ENCODE measurements around the gene C5orf15. TPM values are rescaled to one million over a fixed set of nuclear protein-coding genes. Genes with fewer than 3 reads are reported as not detected.
A peak's percentile ranks its signal among the peaks of the same experiment; 100 is the strongest.

Gene C5orf15
- total and polyA plus RNA-seq, 2 experiments from 2014 or later, result 37.7 to 61.4 TPM

GRCh38 chr5:133910571-133910970 is 57.9 kb downstream of the C5orf15 start:
- ATAC-seq, result peak; percentile 82

More at GRCh38 chr5:133910571-133910970, 57.9 kb downstream of the C5orf15 start:
- Histone ChIP-seq H3K79me2 (replicated peaks; ENCODE audit: insufficient read depth) (no peaks in the 10 kb centered on the region), H3K27me3 (ENCODE audit: insufficient read depth) (no peaks in the 10 kb centered on the region), H3K36me3 (ENCODE audit: insufficient read depth) (no peaks in the 10 kb centered on the region), H3K4me3 (no peak overlapping the region), H4K20me1 (replicated peaks; ENCODE audit: insufficient read depth) (no peaks in the 10 kb centered on the region), H3K4me2 (no peak overlapping the region), H3K9me2 (ENCODE audit: insufficient read depth) (no peaks in the 10 kb centered on the region; the same call in 1 of the 2 replicates), H3K4me1 (ENCODE audit: insufficient read depth) (no peaks in the 10 kb centered on the region), H3F3A (replicated peaks; ENCODE audit: low read depth) (no peaks in the 10 kb centered on the region), H3K27ac (ENCODE audit: low read depth) (no peak overlapping the region), H2AFZ (no peak overlapping the region)
- peak; percentile 40 for DNase-seq (ENCODE audit: low spot score)
- Mint-ChIP-seq H3K4me3 (no peak overlapping the region), H3K9me3 (no peaks in the 10 kb centered on the region), H3K36me3 (ENCODE audit: low read depth) (no peaks in the 10 kb centered on the region), H3K27ac (no peak overlapping the region), H3K4me1 (no peaks in the 10 kb centered on the region), H3K27me3 (ENCODE audit: insufficient read depth, low read depth, poor library complexity) (peaks cover 8% of the 10 kb centered on the region)
- TF ChIP-seq NANOG (IDR thresholded peaks at IDR 0.05; ENCODE audit: borderline replicate concordance) (no peak), ZNF462 (CRISPR knock-in tag; IDR thresholded peaks at IDR 0.05) (no peak), ETS1 (IDR thresholded peaks at IDR 0.05) (no peak), CREB1 (CRISPR knock-in tag; IDR thresholded peaks at IDR 0.05; ENCODE audit: low read depth) (no peak), ZNF114 (CRISPR knock-in tag; IDR thresholded peaks at IDR 0.05) (no peak), EZH2phosphoT487 (IDR thresholded peaks at IDR 0.05; ENCODE audit: unreplicated experiment) (no peak), REST (IDR thresholded peaks at IDR 0.05; ENCODE audit: unreplicated experiment) (no peak), JUNB (IDR thresholded peaks at IDR 0.05; ENCODE audit: unreplicated experiment) (no peak), CTCF (conservative IDR thresholded peaks at IDR 0.05; ENCODE audit: low read depth in 2 of 2) (no peak), EZH2 (IDR thresholded peaks at IDR 0.05; ENCODE audit: low read depth, unreplicated experiment) (no peak)
